Stimulated activated CD4-positive, alpha-beta T cell treated with anti-CD3 and anti-CD28 coated beads, TNF-alpha, amount 100 ng/mL, for 1 hour (primary cell): ENCODE measurements around the gene NAA35.
"Not testable (repeated sequence)": the region's sequence is repeated elsewhere in the genome, so short reads cannot be mapped to it uniquely, and the experiment has no call there.

Source experiments
- DNase-seq, 3 donors: peaks; one replicate each; pipeline ENCODE4 v3.0.0-alpha.2; 2020; ENCODE audit warnings: low read depth in 3 of 3, low spot score in 1 of 3

Gene NAA35

GRCh38 chr9:85943757-85944430 is 2.9 kb downstream of the NAA35 start:
- DNase-seq = no peak

- no peak for DNase-seq
Observed at GRCh38 chr9:85944672-85945071, 3.7 kb downstream of the NAA35 start.

GRCh38 chr9:85949586-85950335 is 8.8 kb downstream of the NAA35 start:
- DNase-seq = no peak

GRCh38 chr9:85959955-85960354 is 19.0 kb downstream of the NAA35 start:
- DNase-seq = no peak

- no peak for DNase-seq
Observed at GRCh38 chr9:85960688-85961093, 19.7 kb downstream of the NAA35 start.

GRCh38 chr9:85964526-85964925 is 23.6 kb downstream of the NAA35 start:
- no peak for DNase-seq

- no peak for DNase-seq
Observed at GRCh38 chr9:85964949-85965348, 24.0 kb downstream of the NAA35 start.

GRCh38 chr9:85969727-85970126 is 28.8 kb downstream of the NAA35 start:
- DNase-seq = no peak

- no peak for DNase-seq
Observed at GRCh38 chr9:85971731-85972130, 30.8 kb downstream of the NAA35 start.

- no peak for DNase-seq
Observed at GRCh38 chr9:85973238-85973637, 32.3 kb downstream of the NAA35 start.

- not testable (repeated sequence) for DNase-seq
Observed at GRCh38 chr9:85974055-85974547, 33.2 kb downstream of the NAA35 start.

- DNase-seq = no peak
Observed at GRCh38 chr9:85978496-85978895, 37.5 kb downstream of the NAA35 start.

- DNase-seq = no peak
Observed at GRCh38 chr9:85981369-85981768, 40.4 kb downstream of the NAA35 start.

- no peak for DNase-seq
Observed at GRCh38 chr9:85984457-85984856, 43.5 kb downstream of the NAA35 start.

- no peak for DNase-seq
Observed at GRCh38 chr9:85987236-85987635, 46.3 kb downstream of the NAA35 start.

GRCh38 chr9:85994191-85994590 is 53.2 kb downstream of the NAA35 start:
- DNase-seq = no peak

- no peak for DNase-seq
Observed at GRCh38 chr9:85995097-85995496, 54.2 kb downstream of the NAA35 start.

GRCh38 chr9:85995599-85995998 is 54.7 kb downstream of the NAA35 start:
- DNase-seq = no peak

- no peak for DNase-seq
Observed at GRCh38 chr9:86005253-86005775, 64.4 kb downstream of the NAA35 start.

GRCh38 chr9:86009133-86009532 is 68.2 kb downstream of the NAA35 start:
- no peak for DNase-seq

- DNase-seq = no peak
Observed at GRCh38 chr9:86020731-86021130, 79.8 kb downstream of the NAA35 start.

- DNase-seq = no peak
Observed at GRCh38 chr9:86021166-86021565, 80.2 kb downstream of the NAA35 start.
